Upper lobe of left lung (tissue), 6 donors: ENCODE measurements around the gene DIP2C. TPM values are rescaled to one million over a fixed set of nuclear protein-coding genes. Genes with fewer than 3 reads are reported as not detected.

Source experiments
- ATAC-seq, 2 donors: fragments of 200-7000 bp; cut with Tn5 transposase; one replicate each; pipeline ENCODE4 v1.9.1; 2022; ENCODE audit warnings: mild to moderate bottlenecking in 2 of 2, moderate library complexity in 2 of 2; ENCODE audit not compliant: low FRiP score in 2 of 2
- DNase-seq, 2 donors: peaks; one replicate each; pipeline ENCODE4 v3.0.0-alpha.2; 2019 to 2020
- H3K27ac ChIP-seq, 4 donors: fragments of 200-600 bp; sonication (generic); one replicate each; pipeline ENCODE4 v1.5.1; 2016 to 2019
- H3K27me3 ChIP-seq, 4 donors: fragments of 200-600 bp; sonication (generic); one replicate each; pipeline ENCODE4 v1.5.1; 2017 to 2019
- H3K36me3 ChIP-seq, 4 donors: fragments of 200-600 bp; sonication (generic); one replicate each; pipeline ENCODE4 v1.5.1; 2016 to 2019
- H3K4me1 ChIP-seq, 4 donors: fragments of 200-600 bp; sonication (generic); one replicate each; pipeline ENCODE4 v1.5.1; 2018 to 2019
- H3K4me3 ChIP-seq, 4 donors: fragments of 200-600 bp; sonication (generic); one replicate each; pipeline ENCODE4 v1.5.1; 2017 to 2019; ENCODE audit warnings: mild to moderate bottlenecking in 2 of 4, moderate library complexity in 1 of 4
- H3K9me3 ChIP-seq, 4 donors: fragments of 200-600 bp; sonication (generic); one replicate each; pipeline ENCODE4 v1.5.1; 2018 to 2019
- CTCF ChIP-seq, 6 experiments: fragments of 450-650 bp in 4 of 6; fragments of 200-600 bp in 2 of 6; sonication (generic) in 2 of 6; IDR thresholded peaks; one replicate each; pipeline ENCODE4 v1.5.1; 2016 to 2019; ENCODE audit warnings: antibody characterized with exemption in 6 of 6
- EP300 ChIP-seq, 4 donors: sonication (generic); formaldehyde crosslinking; IDR thresholded peaks; one replicate each; pipeline ENCODE4 v1.5.1; 2017; ENCODE audit warnings: antibody characterized with exemption in 4 of 4, control low read depth in 2 of 4
- POLR2A ChIP-seq, 4 donors: fragments of 450-650 bp; IDR thresholded peaks; one replicate each; pipeline ENCODE4 v1.5.1; 2016 to 2017; ENCODE audit warnings: antibody characterized with exemption in 4 of 4, mild to moderate bottlenecking in 2 of 4
- POLR2AphosphoS5 ChIP-seq, 2 donors: sonication (generic); formaldehyde crosslinking; IDR thresholded peaks; one replicate each; pipeline ENCODE4 v1.5.1; 2017; ENCODE audit warnings: antibody characterized with exemption in 2 of 2
- WGBS, 2 donors: methylation state at CpG; one replicate each; pipeline ENCODE4 v1.1.5; 2017 to 2018; 5-methylcytosine and 5-hydroxymethylcytosine counted together
- total RNA-seq, 6 donors: library from RNA; depleted of rRNA in 4 of 6; stranded (reverse); fragments of >200 nt in 4 of 6; gene quantifications; one replicate each; pipeline versions ENCODE4 v1.1.0 to v1.2.1, GENCODE V29; 2016 to 2021
- donor health status: DM: no; HTN: no; CAD: no; lungs with moderate emphysema.
- donor health status: DM: no; HTN: yes; CAD: no; lungs with severe emphysema.

The DIP2C gene
- total RNA-seq, 6 donors from 2014 or later, result 11.6 to 32.5 (median 14.7) TPM

- Histone ChIP-seq H3K27me3 (no peaks in the 10 kb centered on the region), H3K4me3 (no peak overlapping the region), H3K27ac (no peak overlapping the region), H3K9me3 (no peaks in the 10 kb centered on the region), H3K4me1 (peaks cover 0 to 20% (median 16%) of the 10 kb centered on the region in 4 donors), H3K36me3 (no peaks in the 10 kb centered on the region)
- DNase-seq (no peak), ATAC-seq (no peak)
- WGBS, 2 donors, result 95 to 97% methylated on average over 10 to 18 of the region's 18 CpGs
- TF ChIP-seq POLR2AphosphoS5 (IDR thresholded peaks at IDR 0.05), result no peak
- no peak for TF ChIP-seq EP300 (IDR thresholded peaks at IDR 0.05)
- TF ChIP-seq CTCF (IDR thresholded peaks at IDR 0.05), result no peak
- TF ChIP-seq POLR2A (IDR thresholded peaks at IDR 0.05), result no peak
These were observed 87.0 kb downstream of the DIP2C start for GRCh38 chr10:602391-603005.

- no peak for ATAC-seq
- no peaks in the 10 kb centered on the region for H3K9me3 ChIP-seq
- no peaks in the 10 kb centered on the region for H3K27me3 ChIP-seq
- no peak overlapping the region for H3K27ac ChIP-seq
- peaks cover 0 to 20% (median 16%) of the 10 kb centered on the region in 4 donors for H3K4me1 ChIP-seq
- no peak for TF ChIP-seq EP300 (IDR thresholded peaks at IDR 0.05)
- TF ChIP-seq CTCF (IDR thresholded peaks at IDR 0.05), result no peak
- no peak for TF ChIP-seq POLR2AphosphoS5 (IDR thresholded peaks at IDR 0.05)
- TF ChIP-seq POLR2A (IDR thresholded peaks at IDR 0.05), result no peak
- no peak for DNase-seq
- 61 to 63% methylated on average over 11 to 12 of the region's 12 CpGs for WGBS, 2 donors
- H3K36me3 ChIP-seq, result no peaks in the 10 kb centered on the region
- H3K4me3 ChIP-seq, result no peak overlapping the region
These were observed 87.9 kb downstream of the DIP2C start for GRCh38 chr10:601660-601963.

GRCh38 chr10:600876-601659, 88.4 kb downstream of the DIP2C start:
- Histone ChIP-seq H3K4me3 (no peak overlapping the region), H3K27ac (no peak overlapping the region), H3K36me3 (no peaks in the 10 kb centered on the region), H3K9me3 (no peaks in the 10 kb centered on the region), H3K27me3 (no peaks in the 10 kb centered on the region), H3K4me1 (peaks cover 0 to 20% (median 16%) of the 10 kb centered on the region in 4 donors)
- 50 to 71% methylated on average over 10 to 11 of the region's 11 CpGs for WGBS, 2 donors
- DNase-seq, result peak in 1 of 2 donors; percentile 77
- TF ChIP-seq POLR2A (IDR thresholded peaks at IDR 0.05) (no peak), EP300 (IDR thresholded peaks at IDR 0.05) (no peak), CTCF (IDR thresholded peaks at IDR 0.05) (no peak), POLR2AphosphoS5 (IDR thresholded peaks at IDR 0.05) (no peak)
- peak; percentile 35 to 85 for ATAC-seq

GRCh38 chr10:600234-600633, 89.2 kb downstream of the DIP2C start:
- Histone ChIP-seq H3K27ac (no peak overlapping the region), H3K4me3 (no peak overlapping the region), H3K9me3 (no peaks in the 10 kb centered on the region), H3K36me3 (no peaks in the 10 kb centered on the region), H3K27me3 (no peaks in the 10 kb centered on the region), H3K4me1 (peaks cover 0 to 20% (median 16%) of the 10 kb centered on the region in 4 donors)
- ATAC-seq (peak in 1 of 2 donors; percentile 7), DNase-seq (no peak)
- TF ChIP-seq EP300 (IDR thresholded peaks at IDR 0.05) (no peak), POLR2A (IDR thresholded peaks at IDR 0.05) (no peak), CTCF (IDR thresholded peaks at IDR 0.05) (no peak), POLR2AphosphoS5 (IDR thresholded peaks at IDR 0.05) (no peak)
- WGBS, 2 donors, result 84 to 93% methylated on average over 15 of the region's 15 CpGs
